GM18498 (cell line): ENCODE measurements around the gene ABCA7.
"Not testable (repeated sequence)": the region's sequence is repeated elsewhere in the genome, so short reads cannot be mapped to it uniquely, and the experiment has no call there.

Experiments used
- ATAC-seq: cut with Tn5 transposase; IDR thresholded peaks from one replicate; pipeline ENCODE4 v1.9.1; 2021; ENCODE audit warnings: mild to moderate bottlenecking, moderate library complexity; ENCODE audit not compliant: unreplicated experiment

The ABCA7 gene

DNA sequence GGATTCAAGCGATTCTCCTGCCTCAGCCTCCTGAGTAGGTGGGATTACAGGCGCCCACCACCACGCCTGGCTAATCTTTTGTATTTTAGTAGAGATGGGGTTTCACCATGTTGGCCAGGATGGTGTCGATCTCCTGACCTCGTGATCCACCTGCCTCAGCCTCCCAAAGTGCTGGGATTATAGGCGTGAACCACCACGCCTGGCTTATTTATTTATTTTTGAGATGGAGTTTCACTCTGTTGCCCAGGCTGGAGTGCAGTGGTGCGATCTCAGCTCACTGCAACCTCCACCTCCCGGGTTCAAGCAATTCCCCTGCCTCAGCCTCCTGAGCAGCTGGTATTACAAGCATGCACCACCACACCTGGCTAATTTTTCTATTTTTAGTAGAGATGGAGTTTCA, 74.8 kb downstream of the ABCA7 start:
- not testable (repeated sequence) for ATAC-seq
